Testis (tissue), 3 donors: ENCODE results near the gene KCNB1. TPM values are rescaled to one million over a fixed set of nuclear protein-coding genes. Genes with fewer than 3 reads are reported as not detected.

Experiments used
- DNase-seq: peaks from one replicate; pipeline ENCODE4 v3.0.0-alpha.2; 2019
- H3K27ac ChIP-seq, 2 donors: fragments of 200-600 bp; sonication (generic); one replicate each; pipeline ENCODE4 v1.5.1; 2019
- H3K27me3 ChIP-seq: fragments of 200-600 bp; sonication (generic); one replicate; pipeline ENCODE4 v1.5.1; 2019
- H3K36me3 ChIP-seq: fragments of 200-600 bp; sonication (generic); one replicate; pipeline ENCODE4 v1.5.1; 2017; ENCODE audit warnings: low read depth; ENCODE audit errors: missing control alignments
- H3K4me1 ChIP-seq: fragments of 200-600 bp; sonication (generic); one replicate; pipeline ENCODE4 v1.5.1; 2019
- H3K4me3 ChIP-seq, 2 donors: fragments of 200-600 bp; sonication (generic); one replicate each; pipeline ENCODE4 v1.5.1; 2017 to 2019
- H3K9me3 ChIP-seq: fragments of 200-600 bp; sonication (generic); one replicate; pipeline ENCODE4 v1.5.1; 2017
- CTCF ChIP-seq, 3 experiments: fragments of 450-650 bp in 2 of 3; fragments of 200-600 bp in 1 of 3; sonication (generic) in 1 of 3; IDR thresholded peaks; one replicate each; pipeline ENCODE4 v1.5.1; 2016 to 2019; ENCODE audit warnings: antibody characterized with exemption in 3 of 3, mild to moderate bottlenecking in 2 of 3, moderate library complexity in 1 of 3
- POLR2A ChIP-seq: fragments of 450-650 bp; IDR thresholded peaks from one replicate; pipeline ENCODE4 v1.6.1; 2017; ENCODE audit warnings: antibody characterized with exemption, mild to moderate bottlenecking, moderate library complexity
- WGBS, 2 donors: methylation state at CpG; one replicate each; pipeline ENCODE4 v1.1.5; 2018; 5-methylcytosine and 5-hydroxymethylcytosine counted together
- intact Hi-C: fragments of 100-400 bp; cut with DNase I; formaldehyde crosslinking; loops from one replicate; pipeline ENCODE4 v1.15.1; 2023; ENCODE audit warnings: low total_unique reads
- polyA plus RNA-seq: library from polyadenylated mRNA; stranded (reverse); fragments of 350-450 nt; fragmentation: Illumina TruSeq; extraction: RNeasy Lipid Tissue Mini Kit (QIAGEN cat#74804); gene quantifications from one replicate; pipeline ENCODE4 v1.2.3, GENCODE V29; 2014; ENCODE audit warnings: low read depth, low replicate concordance; ENCODE audit not compliant: insufficient read depth
- total RNA-seq, 2 donors: library from RNA; depleted of rRNA; stranded (reverse); fragments of >200 nt; gene quantifications; one replicate each; pipeline ENCODE4 v1.2.3, GENCODE V29; 2016

KCNB1 gene
- total and polyA plus RNA-seq, 3 donors from 2014 or later: 1.5 to 4.6 (median 2.3) TPM

- no peak overlapping the region for H3K27ac ChIP-seq
- H3K27me3 ChIP-seq: no peaks in the 10 kb centered on the region
- no peak for DNase-seq
- no peaks in the 10 kb centered on the region for H3K36me3 ChIP-seq
- peaks cover 6% of the 10 kb centered on the region for H3K4me1 ChIP-seq
- 10% methylated on average over 24 to 25 of the region's 25 CpGs for WGBS, 2 donors
- intact Hi-C loops: no loop called here
- TF ChIP-seq CTCF (IDR thresholded peaks at IDR 0.05): no peak
- no peak for TF ChIP-seq POLR2A
- H3K9me3 ChIP-seq: no peaks in the 10 kb centered on the region
- H3K4me3 ChIP-seq: peak overlapping the region; percentile 18 to 36
Measured at GRCh38 chr20:49319208-49319809, 163.2 kb downstream of the KCNB1 start.

GRCh38 chr20:49318430-49319207, 163.8 kb downstream of the KCNB1 start:
- intact Hi-C loops: no loop called here
- Histone ChIP-seq H3K9me3 (no peaks in the 10 kb centered on the region), H3K36me3 (no peaks in the 10 kb centered on the region), H3K4me1 (peaks cover 6% of the 10 kb centered on the region), H3K27ac (no peak overlapping the region), H3K27me3 (no peaks in the 10 kb centered on the region), H3K4me3 (peak overlapping the region; percentile 18 to 36)
- no peak for DNase-seq
- TF ChIP-seq POLR2A: no peak
- no peak for TF ChIP-seq CTCF (IDR thresholded peaks at IDR 0.05)
- 0% methylated on average over 35 to 62 of the region's 70 CpGs for WGBS, 2 donors

GRCh38 chr20:49318091-49318429, 164.4 kb downstream of the KCNB1 start:
- 5 to 17% methylated on average over 1 to 10 of the region's 23 CpGs for WGBS, 2 donors
- Histone ChIP-seq H3K9me3 (no peaks in the 10 kb centered on the region), H3K4me1 (peaks cover 6% of the 10 kb centered on the region), H3K27me3 (no peaks in the 10 kb centered on the region), H3K4me3 (peak overlapping the region; percentile 18 to 36), H3K36me3 (no peaks in the 10 kb centered on the region), H3K27ac (no peak overlapping the region)
- no peak for DNase-seq
- intact Hi-C loops: no loop called here
- TF ChIP-seq CTCF (IDR thresholded peaks at IDR 0.05): no peak
- TF ChIP-seq POLR2A: no peak

DNA sequence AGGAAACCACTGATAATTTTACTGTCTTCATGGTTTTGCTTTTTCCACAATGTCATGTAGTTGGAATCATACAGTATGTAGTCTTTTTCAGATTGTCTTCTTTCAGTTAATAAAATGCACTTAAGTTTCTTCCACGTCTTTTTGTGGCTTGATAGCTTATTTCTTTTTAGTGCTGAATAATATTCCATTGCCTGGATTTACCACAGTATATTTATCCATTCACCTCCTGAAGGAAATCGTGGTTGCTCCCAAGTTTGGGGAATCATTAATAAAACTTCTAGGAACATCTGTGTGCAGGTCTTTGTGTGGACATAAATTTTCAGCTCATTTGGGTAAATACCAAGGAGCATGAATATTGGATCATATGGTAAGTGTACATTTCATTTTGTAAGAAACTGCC, 165.8 kb downstream of the KCNB1 start:
- TF ChIP-seq POLR2A: no peak
- no peak for TF ChIP-seq CTCF (IDR thresholded peaks at IDR 0.05)
- intact Hi-C loops: no loop called here
- Histone ChIP-seq H3K4me3 (no peak overlapping the region), H3K4me1 (peaks cover 6% of the 10 kb centered on the region), H3K27ac (no peak overlapping the region), H3K27me3 (no peaks in the 10 kb centered on the region), H3K9me3 (no peaks in the 10 kb centered on the region), H3K36me3 (no peaks in the 10 kb centered on the region)
- 41% methylated on average over 2 of the region's 2 CpGs for WGBS, 2 donors
- DNase-seq: no peak
